Loucy (cell line): Measurements from ENCODE around the gene PECR.

Experiments used
- EZH2phosphoT487 ChIP-seq: fragments of 200-600 bp; IDR thresholded peaks from 2 replicates; pipeline ENCODE4 v1.6.1; 2018; ENCODE audit warnings: antibody characterized with exemption, mild to moderate bottlenecking, moderate library complexity, borderline replicate concordance
- TF ChIP-seq, protein P1 (sequence below): fragments of 200-600 bp; sonication (generic); conservative IDR thresholded peaks from 2 replicates; pipeline ENCODE4 v1.5.1; 2014; ENCODE audit warnings: mild to moderate bottlenecking, antibody characterized with exemption, low read length

DNA sequence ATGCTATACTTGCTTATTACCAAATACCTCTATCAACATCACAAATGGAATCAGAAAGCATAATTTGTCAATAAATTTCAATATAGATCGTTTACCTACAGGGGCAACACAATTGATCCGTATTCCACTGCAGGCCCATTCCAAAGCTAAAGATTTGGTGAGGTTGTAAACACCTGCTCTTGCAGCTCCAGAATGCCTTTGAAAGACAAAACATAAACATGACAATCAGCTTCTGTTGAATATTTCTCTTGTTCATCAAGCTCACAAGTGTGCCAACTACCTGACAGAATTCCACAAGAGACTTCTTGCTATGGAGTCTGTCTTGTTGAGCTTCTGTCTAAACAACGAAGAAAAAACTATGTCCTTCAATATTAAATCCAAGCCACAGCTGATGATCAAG lies 30.3 kb downstream of the PECR start:
- TF ChIP-seq, protein P1, sequence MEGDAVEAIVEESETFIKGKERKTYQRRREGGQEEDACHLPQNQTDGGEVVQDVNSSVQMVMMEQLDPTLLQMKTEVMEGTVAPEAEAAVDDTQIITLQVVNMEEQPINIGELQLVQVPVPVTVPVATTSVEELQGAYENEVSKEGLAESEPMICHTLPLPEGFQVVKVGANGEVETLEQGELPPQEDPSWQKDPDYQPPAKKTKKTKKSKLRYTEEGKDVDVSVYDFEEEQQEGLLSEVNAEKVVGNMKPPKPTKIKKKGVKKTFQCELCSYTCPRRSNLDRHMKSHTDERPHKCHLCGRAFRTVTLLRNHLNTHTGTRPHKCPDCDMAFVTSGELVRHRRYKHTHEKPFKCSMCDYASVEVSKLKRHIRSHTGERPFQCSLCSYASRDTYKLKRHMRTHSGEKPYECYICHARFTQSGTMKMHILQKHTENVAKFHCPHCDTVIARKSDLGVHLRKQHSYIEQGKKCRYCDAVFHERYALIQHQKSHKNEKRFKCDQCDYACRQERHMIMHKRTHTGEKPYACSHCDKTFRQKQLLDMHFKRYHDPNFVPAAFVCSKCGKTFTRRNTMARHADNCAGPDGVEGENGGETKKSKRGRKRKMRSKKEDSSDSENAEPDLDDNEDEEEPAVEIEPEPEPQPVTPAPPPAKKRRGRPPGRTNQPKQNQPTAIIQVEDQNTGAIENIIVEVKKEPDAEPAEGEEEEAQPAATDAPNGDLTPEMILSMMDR = no peak
- no peak for TF ChIP-seq EZH2phosphoT487
